Measurements from ENCODE around the gene WDR87. TPM values are rescaled to one million over a fixed set of nuclear protein-coding genes. Genes with fewer than 3 reads are reported as not detected.

WDR87 gene
- total and polyA plus RNA-seq, 8 donors = 0.02 to 0.04 TPM; not detected in 6

GRCh38 chr19:37920591-37921450 is 14.4 kb upstream of the WDR87 start:
- WGBS, 2 donors = 59 to 68% methylated on average over 23 of the region's 23 CpGs
- intact Hi-C loops (cut with DNase I) = no loop called here

GRCh38 chr19:37914908-37915307 is 8.5 kb upstream of the WDR87 start:
- WGBS, 2 donors = 75 to 88% methylated on average over 2 of the region's 2 CpGs
- ATAC-seq (peak in 1 of 4 donors; percentile 40), DNase-seq (no peak), FAIRE-seq (no peak)
- no peaks in the 10 kb centered on the region for H3K27me3 ChIP-seq
- no peak for TF ChIP-seq CTCF (IDR thresholded peaks at IDR 0.05)
- H3K4me1 ChIP-seq = no peaks in the 10 kb centered on the region
- no peaks in the 10 kb centered on the region for H3K36me3 ChIP-seq
- H3K9me3 ChIP-seq = no peaks in the 10 kb centered on the region
- no peak overlapping the region for H3K4me3 ChIP-seq
- intact Hi-C loops (cut with DNase I) = no loop called here
- H3K27ac ChIP-seq = no peak overlapping the region

More at GRCh38 chr19:37920591-37921450, 14.4 kb upstream of the WDR87 start:
- Histone ChIP-seq H3K27me3 (no peaks in the 10 kb centered on the region), H3K4me1 (no peaks in the 10 kb centered on the region), H3K36me3 (no peaks in the 10 kb centered on the region), H3K4me3 (no peak overlapping the region), H3K27ac (no peak overlapping the region), H3K9me3 (no peaks in the 10 kb centered on the region)
- no peak for TF ChIP-seq CTCF (IDR thresholded peaks at IDR 0.05)
- DNase-seq = peak in 1 of 6 donors; percentile 35
- ATAC-seq = peak in 3 of 4 donors; percentile 72 to 92 (median 73)
- FAIRE-seq = no peak

- Histone ChIP-seq H3K9me3 (no peaks in the 10 kb centered on the region), H3K4me3 (no peak overlapping the region), H3K4me1 (peaks cover 0 to 3% (median 0%) of the 10 kb centered on the region in 3 donors), H3K36me3 (no peaks in the 10 kb centered on the region), H3K27ac (no peak overlapping the region), H3K27me3 (no peaks in the 10 kb centered on the region)
- no peak for FAIRE-seq
- WGBS, 2 donors = 61 to 70% methylated on average over 6 of the region's 6 CpGs
- no peak for ATAC-seq
- TF ChIP-seq CTCF (IDR thresholded peaks at IDR 0.05) = no peak
- intact Hi-C loops (cut with DNase I) = loop anchor here in 2 of 3 donors (5.0 to 10.0 kb wide), 2 partner anchors 185 to 188 kb away; no protein-coding TSS in a partner anchor
- no peak for DNase-seq
Measured at GRCh38 chr19:37909661-37910199, 3.3 kb upstream of the WDR87 start.

GRCh38 chr19:37907735-37908455 is 1.5 kb upstream of the WDR87 start:
- no peak for TF ChIP-seq CTCF (IDR thresholded peaks at IDR 0.05)
- H3K36me3 ChIP-seq = no peaks in the 10 kb centered on the region
- no peaks in the 10 kb centered on the region for H3K27me3 ChIP-seq
- WGBS, 2 donors = 12% methylated on average over 13 of the region's 13 CpGs
- peak overlapping the region; percentile 88 to 99 (median 98) for H3K4me3 ChIP-seq
- H3K4me1 ChIP-seq = peaks cover 0 to 3% (median 0%) of the 10 kb centered on the region in 3 donors
- ATAC-seq (no peak), DNase-seq (no peak), FAIRE-seq (no peak)
- H3K9me3 ChIP-seq = no peaks in the 10 kb centered on the region
- intact Hi-C loops (cut with DNase I) = loop anchor here in 2 of 3 donors (5.0 to 10.0 kb wide), 2 partner anchors 187 to 189 kb away; no protein-coding TSS in a partner anchor
- H3K27ac ChIP-seq = no peak overlapping the region
